Panc1 (cell line): ENCODE results near the gene MS4A4E.

Experiments used
- POLR2AphosphoS5 ChIP-seq: IDR thresholded peaks from 2 replicates; pipeline ENCODE4 v1.6.1; 2012; ENCODE audit warnings: mild to moderate bottlenecking, low read depth, low read length, moderate library complexity
- TCF7L2 ChIP-seq: IDR thresholded peaks from 2 replicates; pipeline ENCODE4 v1.6.1; 2011; ENCODE audit warnings: mild to moderate bottlenecking, low read depth, low read length, inconsistent platforms

DNA sequence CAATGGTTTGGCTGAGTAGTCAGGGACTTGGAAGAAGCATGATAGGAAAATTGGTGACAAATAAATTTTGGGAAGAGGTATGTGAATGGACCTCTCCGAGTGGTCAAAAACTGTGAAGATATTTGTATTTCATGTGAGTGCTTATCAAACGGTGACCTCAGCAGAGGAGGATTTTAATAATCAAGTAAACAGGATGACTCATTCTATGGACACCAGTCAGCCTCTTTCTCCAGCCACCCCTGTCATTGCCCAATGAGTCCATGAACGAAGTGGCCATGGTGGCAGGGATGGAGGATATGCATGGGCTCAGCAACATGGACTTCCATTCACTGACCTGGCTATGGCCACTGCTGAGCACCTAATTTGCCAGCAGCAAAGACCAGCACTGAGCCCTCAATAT lies 21.2 kb downstream of the MS4A4E start:
- TF ChIP-seq TCF7L2 = no peak
- TF ChIP-seq POLR2AphosphoS5 = no peak
